ENCODE results near the gene SLC25A41. TPM values are rescaled to one million over a fixed set of nuclear protein-coding genes. Genes with fewer than 3 reads are reported as not detected.
A peak's percentile ranks its signal among the peaks of the same experiment; 100 is the strongest.

The SLC25A41 gene
- total and polyA plus RNA-seq, 2 of the 13 experiments (the other 11 are each of a cell fraction or from before 2014, with no cell fraction given): 0.33 to 0.95 TPM

GRCh38 chr19:6393074-6393982, 40.2 kb downstream of the SLC25A41 start, which contains the start of gene GTF2F1 (continued):
- TF ChIP-seq ZNF609 (CRISPR knock-in tag; IDR thresholded peaks at IDR 0.05; ENCODE audit: borderline replicate concordance) (no peak; the same call in 1 of the 2 replicates), SP4 (CRISPR knock-in tag; IDR thresholded peaks at IDR 0.05) (peak; percentile 28), CTCF (CRISPR knock-in tag; IDR thresholded peaks at IDR 0.05) (peak; percentile 54), RBFOX2 (IDR thresholded peaks at IDR 0.05; ENCODE audit: low read depth, low read length) (peak; percentile 73), XBP1 (CRISPR knock-in tag; IDR thresholded peaks at IDR 0.05) (0 out of 2 replicates have a peak, but pooled peaks have one; percentile 1), ZMYM2 (CRISPR knock-in tag; IDR thresholded peaks at IDR 0.05) (no peak), TEAD3 (CRISPR knock-in tag; optimal IDR thresholded peaks at IDR 0.05; ENCODE audit: borderline replicate concordance) (no peak), SAP130 (CRISPR knock-in tag; IDR thresholded peaks at IDR 0.05; ENCODE audit: low read depth) (peak; percentile 98), ZNF552 (CRISPR knock-in tag; IDR thresholded peaks at IDR 0.05; ENCODE audit: borderline replicate concordance) (peak; percentile 54; the same call in 1 of the 2 replicates), ZNF354B (CRISPR knock-in tag; IDR thresholded peaks at IDR 0.05) (no peak), FOXJ3 (CRISPR knock-in tag; IDR thresholded peaks at IDR 0.05; ENCODE audit: borderline replicate concordance) (peak; percentile 45; the same call in 1 of the 2 replicates), ZNF709 (CRISPR knock-in tag; IDR thresholded peaks at IDR 0.05) (0 out of 2 replicates have a peak, but pooled peaks have one; percentile 58), FOXK1 (CRISPR knock-in tag; IDR thresholded peaks at IDR 0.05; ENCODE audit: borderline replicate concordance, low read depth) (peak; percentile 65; the same call in 1 of the 2 replicates), ZFY (CRISPR knock-in tag; IDR thresholded peaks at IDR 0.05) (peak; percentile 89), ZNF883 (CRISPR knock-in tag; IDR thresholded peaks at IDR 0.05; ENCODE audit: not compliant biosample characterization) (no peak)
- TF ChIP-seq, protein P1, sequence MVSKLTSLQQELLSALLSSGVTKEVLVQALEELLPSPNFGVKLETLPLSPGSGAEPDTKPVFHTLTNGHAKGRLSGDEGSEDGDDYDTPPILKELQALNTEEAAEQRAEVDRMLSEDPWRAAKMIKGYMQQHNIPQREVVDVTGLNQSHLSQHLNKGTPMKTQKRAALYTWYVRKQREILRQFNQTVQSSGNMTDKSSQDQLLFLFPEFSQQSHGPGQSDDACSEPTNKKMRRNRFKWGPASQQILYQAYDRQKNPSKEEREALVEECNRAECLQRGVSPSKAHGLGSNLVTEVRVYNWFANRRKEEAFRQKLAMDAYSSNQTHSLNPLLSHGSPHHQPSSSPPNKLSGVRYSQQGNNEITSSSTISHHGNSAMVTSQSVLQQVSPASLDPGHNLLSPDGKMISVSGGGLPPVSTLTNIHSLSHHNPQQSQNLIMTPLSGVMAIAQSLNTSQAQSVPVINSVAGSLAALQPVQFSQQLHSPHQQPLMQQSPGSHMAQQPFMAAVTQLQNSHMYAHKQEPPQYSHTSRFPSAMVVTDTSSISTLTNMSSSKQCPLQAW (CRISPR knock-in tag; IDR thresholded peaks at IDR 0.05): peak; percentile 44; the same call in 1 of the 2 replicates
- TF ChIP-seq, protein P2, sequence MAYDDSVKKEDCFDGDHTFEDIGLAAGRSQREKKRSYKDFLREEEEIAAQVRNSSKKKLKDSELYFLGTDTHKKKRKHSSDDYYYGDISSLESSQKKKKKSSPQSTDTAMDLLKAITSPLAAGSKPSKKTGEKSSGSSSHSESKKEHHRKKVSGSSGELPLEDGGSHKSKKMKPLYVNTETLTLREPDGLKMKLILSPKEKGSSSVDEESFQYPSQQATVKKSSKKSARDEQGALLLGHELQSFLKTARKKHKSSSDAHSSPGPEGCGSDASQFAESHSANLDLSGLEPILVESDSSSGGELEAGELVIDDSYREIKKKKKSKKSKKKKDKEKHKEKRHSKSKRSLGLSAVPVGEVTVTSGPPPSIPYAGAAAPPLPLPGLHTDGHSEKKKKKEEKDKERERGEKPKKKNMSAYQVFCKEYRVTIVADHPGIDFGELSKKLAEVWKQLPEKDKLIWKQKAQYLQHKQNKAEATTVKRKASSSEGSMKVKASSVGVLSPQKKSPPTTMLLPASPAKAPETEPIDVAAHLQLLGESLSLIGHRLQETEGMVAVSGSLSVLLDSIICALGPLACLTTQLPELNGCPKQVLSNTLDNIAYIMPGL (CRISPR knock-in tag; IDR thresholded peaks at IDR 0.05; ENCODE audit: borderline replicate concordance in 1 of 2, low read depth in 1 of 2): peak; percentile 38 to 78; a peak in 3 of 4 replicates

Data from HepG2 (cell line).